Measurements from ENCODE around the gene CACNA1H.

CACNA1H gene

GRCh38 chr16:1257561-1258224, 104.8 kb downstream of the CACNA1H start:
- TF ChIP-seq CTCF (conservative IDR thresholded peaks at IDR 0.05): no peak

GRCh38 chr16:1258225-1258600, 105.3 kb downstream of the CACNA1H start:
- TF ChIP-seq CTCF (conservative IDR thresholded peaks at IDR 0.05): no peak
- no peak overlapping the region for H3K27ac ChIP-seq

More at GRCh38 chr16:1257561-1258224, 104.8 kb downstream of the CACNA1H start:
- H3K27ac ChIP-seq: no peak overlapping the region

GRCh38 chr16:1258906-1259759, 106.2 kb downstream of the CACNA1H start:
- no peak overlapping the region; the same call in 1 of the 2 replicates for H3K27ac ChIP-seq
- TF ChIP-seq CTCF (conservative IDR thresholded peaks at IDR 0.05): no peak

GRCh38 chr16:1259760-1260068, 106.8 kb downstream of the CACNA1H start:
- TF ChIP-seq CTCF (conservative IDR thresholded peaks at IDR 0.05): no peak
- H3K27ac ChIP-seq: no peak overlapping the region

GRCh38 chr16:1260101-1260680, 107.3 kb downstream of the CACNA1H start:
- no peak overlapping the region for H3K27ac ChIP-seq
- no peak for TF ChIP-seq CTCF (conservative IDR thresholded peaks at IDR 0.05)

- H3K27ac ChIP-seq: no peak overlapping the region
- TF ChIP-seq CTCF (conservative IDR thresholded peaks at IDR 0.05): no peak
Observed at GRCh38 chr16:1261131-1261892, 108.4 kb downstream of the CACNA1H start.
